NT2/D1 (cell line): ENCODE data around the gene PLEKHA5.

Source experiments
- SUZ12 ChIP-seq: IDR thresholded peaks from 2 replicates; pipeline ENCODE4 v1.6.1; 2011; ENCODE audit not compliant: insufficient read length, insufficient read depth; ENCODE audit errors: extremely low read depth
- ZNF274 ChIP-seq: IDR thresholded peaks from 2 replicates; pipeline ENCODE4 v1.6.1; 2011; ENCODE audit warnings: mild to moderate bottlenecking, low read depth, low read length

DNA sequence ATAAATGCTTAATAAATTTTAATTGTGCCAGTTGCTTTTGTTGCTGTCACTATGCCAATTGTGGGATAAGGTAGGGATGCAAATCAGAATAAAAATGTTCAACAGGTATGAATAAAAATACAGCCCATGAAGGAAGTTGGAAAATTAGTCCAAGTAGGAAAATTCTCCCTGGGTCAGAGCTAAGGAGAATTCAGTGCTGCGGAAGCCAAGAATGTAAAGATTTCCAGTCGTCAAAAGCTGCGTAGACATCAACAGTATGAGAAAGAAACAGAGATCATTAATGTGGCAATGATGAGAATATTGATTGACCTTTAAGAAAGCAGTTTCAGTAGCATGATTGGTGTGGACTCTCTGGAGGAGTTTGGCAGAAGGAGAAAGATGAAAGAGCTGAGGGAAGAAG, 87.9 kb downstream of the PLEKHA5 start:
- TF ChIP-seq ZNF274 (no peak), SUZ12 (no peak)
